Peyer's patch (tissue), 4 donors: Measurements from ENCODE around the gene CAPS. TPM values are rescaled to one million over a fixed set of nuclear protein-coding genes. Genes with fewer than 3 reads are reported as not detected.
A peak's percentile ranks its signal among the peaks of the same experiment; 100 is the strongest.
"Not testable (repeated sequence)": the region's sequence is repeated elsewhere in the genome, so short reads cannot be mapped to it uniquely, and the experiment has no call there.

Experiments
- DNase-seq, 3 donors: peaks; one replicate each; pipeline ENCODE4 v3.0.0-alpha.2; 2017 to 2019
- H3K27ac ChIP-seq, 4 donors: fragments of 200-600 bp; sonication (generic); one replicate each; pipeline ENCODE4 v1.5.1; 2016 to 2019
- H3K27me3 ChIP-seq, 2 donors: fragments of 200-600 bp; sonication (generic); one replicate each; pipeline ENCODE4 v1.5.1; 2019
- H3K36me3 ChIP-seq, 3 donors: fragments of 200-600 bp; sonication (generic); one replicate each; pipeline ENCODE4 v1.5.1; 2016 to 2019
- H3K4me1 ChIP-seq, 4 donors: fragments of 200-600 bp; sonication (generic); one replicate each; pipeline ENCODE4 v1.5.1; 2016 to 2019
- H3K4me3 ChIP-seq, 4 donors: fragments of 200-600 bp; sonication (generic); 1 replicate in 3 of 4; 2 replicates in 1 of 4; pipeline ENCODE4 v1.5.1; 2016 to 2019; ENCODE audit warnings: mild to moderate bottlenecking in 1 of 4
- H3K9me3 ChIP-seq, 4 donors: fragments of 200-600 bp; sonication (generic); one replicate each; pipeline ENCODE4 v1.5.1; 2016 to 2019; ENCODE audit warnings: mild to moderate bottlenecking in 1 of 4
- POLR2A ChIP-seq, 2 donors: fragments of 450-650 bp; IDR thresholded peaks; one replicate each; pipeline ENCODE4 v1.5.1; 2017; ENCODE audit warnings: antibody characterized with exemption in 2 of 2, mild to moderate bottlenecking in 2 of 2, moderate library complexity in 2 of 2
- total RNA-seq, 4 donors: library from RNA; depleted of rRNA; stranded (reverse); fragments of >200 nt; gene quantifications; one replicate each; pipeline ENCODE4 v1.1.0, GENCODE V29; 2016
- TF ChIP-seq, protein P1 (sequence below), 6 experiments: fragments of 450-650 bp in 4 of 6; fragments of 200-600 bp in 2 of 6; sonication (generic) in 1 of 6; IDR thresholded peaks; one replicate each; pipeline ENCODE4 v1.5.1; 2017 to 2019; ENCODE audit warnings: antibody characterized with exemption in 6 of 6, mild to moderate bottlenecking in 3 of 6, moderate library complexity in 1 of 6

CAPS gene
- total RNA-seq, 4 donors from 2014 or later, result 9.5 to 44.6 (median 24.4) TPM

- no peaks in the 10 kb centered on the region for H3K36me3 ChIP-seq
- peak overlapping the region in 1 of 4 donors; percentile 46 for H3K27ac ChIP-seq
- H3K4me1 ChIP-seq, result no peaks in the 10 kb centered on the region
- H3K9me3 ChIP-seq, result no peaks in the 10 kb centered on the region
- H3K4me3 ChIP-seq, result no peak overlapping the region
- no peaks in the 10 kb centered on the region for H3K27me3 ChIP-seq
- no peak for DNase-seq
- TF ChIP-seq POLR2A (IDR thresholded peaks at IDR 0.05), result no peak
- TF ChIP-seq, protein P1, sequence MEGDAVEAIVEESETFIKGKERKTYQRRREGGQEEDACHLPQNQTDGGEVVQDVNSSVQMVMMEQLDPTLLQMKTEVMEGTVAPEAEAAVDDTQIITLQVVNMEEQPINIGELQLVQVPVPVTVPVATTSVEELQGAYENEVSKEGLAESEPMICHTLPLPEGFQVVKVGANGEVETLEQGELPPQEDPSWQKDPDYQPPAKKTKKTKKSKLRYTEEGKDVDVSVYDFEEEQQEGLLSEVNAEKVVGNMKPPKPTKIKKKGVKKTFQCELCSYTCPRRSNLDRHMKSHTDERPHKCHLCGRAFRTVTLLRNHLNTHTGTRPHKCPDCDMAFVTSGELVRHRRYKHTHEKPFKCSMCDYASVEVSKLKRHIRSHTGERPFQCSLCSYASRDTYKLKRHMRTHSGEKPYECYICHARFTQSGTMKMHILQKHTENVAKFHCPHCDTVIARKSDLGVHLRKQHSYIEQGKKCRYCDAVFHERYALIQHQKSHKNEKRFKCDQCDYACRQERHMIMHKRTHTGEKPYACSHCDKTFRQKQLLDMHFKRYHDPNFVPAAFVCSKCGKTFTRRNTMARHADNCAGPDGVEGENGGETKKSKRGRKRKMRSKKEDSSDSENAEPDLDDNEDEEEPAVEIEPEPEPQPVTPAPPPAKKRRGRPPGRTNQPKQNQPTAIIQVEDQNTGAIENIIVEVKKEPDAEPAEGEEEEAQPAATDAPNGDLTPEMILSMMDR (IDR thresholded peaks at IDR 0.05), result no peak
These were observed 40.3 kb upstream of the CAPS start for GRCh38 chr19:5873617-5874199.

- H3K9me3 ChIP-seq, H3K27ac ChIP-seq, H3K36me3 ChIP-seq, H3K27me3 ChIP-seq, H3K4me3 ChIP-seq, DNase-seq, H3K4me1 ChIP-seq: not testable (repeated sequence)
These were observed 39.6 kb upstream of the CAPS start for GRCh38 chr19:5874496-5874895.

GRCh38 chr19:5877427-5877826 lies 36.6 kb upstream of the CAPS start:
- H3K4me3 ChIP-seq, result no peak overlapping the region
- no peak overlapping the region for H3K27ac ChIP-seq
- H3K9me3 ChIP-seq, result no peaks in the 10 kb centered on the region
- no peaks in the 10 kb centered on the region for H3K36me3 ChIP-seq
- no peak for TF ChIP-seq POLR2A (IDR thresholded peaks at IDR 0.05)
- TF ChIP-seq, protein P1 (IDR thresholded peaks at IDR 0.05), result no peak
- H3K4me1 ChIP-seq, result peaks cover 0 to 13% (median 0%) of the 10 kb centered on the region in 4 donors
- DNase-seq, result no peak
- no peaks in the 10 kb centered on the region for H3K27me3 ChIP-seq

DNA sequence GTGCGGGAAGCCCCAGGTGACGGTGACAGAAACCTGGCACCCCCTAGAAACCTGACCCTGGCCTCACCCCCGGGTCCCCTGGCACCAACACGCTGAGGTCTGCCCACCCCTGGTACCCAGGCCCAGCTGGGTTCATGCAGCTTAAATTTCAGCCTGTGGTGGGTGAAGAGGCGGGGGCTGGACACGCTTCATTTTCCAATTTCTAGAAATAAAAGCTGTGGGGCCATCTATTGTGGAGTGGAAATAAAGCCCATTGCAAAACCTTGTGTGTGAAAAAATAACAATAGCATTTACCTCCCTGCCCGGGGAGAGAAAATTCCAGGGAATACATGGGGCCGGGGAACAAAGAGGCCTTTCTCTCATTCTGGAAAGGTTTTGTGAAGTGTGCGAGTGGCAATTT lies 36.2 kb upstream of the CAPS start:
- no peaks in the 10 kb centered on the region for H3K27me3 ChIP-seq
- no peak overlapping the region for H3K4me3 ChIP-seq
- peaks cover 0 to 13% (median 0%) of the 10 kb centered on the region in 4 donors for H3K4me1 ChIP-seq
- TF ChIP-seq, protein P1 (IDR thresholded peaks at IDR 0.05), result no peak
- no peak for TF ChIP-seq POLR2A (IDR thresholded peaks at IDR 0.05)
- no peaks in the 10 kb centered on the region for H3K36me3 ChIP-seq
- no peaks in the 10 kb centered on the region for H3K9me3 ChIP-seq
- no peak for DNase-seq
- no peak overlapping the region for H3K27ac ChIP-seq

- Histone ChIP-seq H3K27me3 (no peaks in the 10 kb centered on the region), H3K36me3 (no peaks in the 10 kb centered on the region), H3K4me3 (no peak overlapping the region), H3K4me1 (peaks cover 0 to 13% (median 0%) of the 10 kb centered on the region in 4 donors), H3K27ac (peak overlapping the region in 3 of 4 donors; percentile 19 to 58 (median 42)), H3K9me3 (no peaks in the 10 kb centered on the region)
- no peak for TF ChIP-seq POLR2A (IDR thresholded peaks at IDR 0.05)
- TF ChIP-seq, protein P1 (IDR thresholded peaks at IDR 0.05), result no peak
- no peak for DNase-seq
These were observed 33.9 kb upstream of the CAPS start for GRCh38 chr19:5880196-5880595.

DNA sequence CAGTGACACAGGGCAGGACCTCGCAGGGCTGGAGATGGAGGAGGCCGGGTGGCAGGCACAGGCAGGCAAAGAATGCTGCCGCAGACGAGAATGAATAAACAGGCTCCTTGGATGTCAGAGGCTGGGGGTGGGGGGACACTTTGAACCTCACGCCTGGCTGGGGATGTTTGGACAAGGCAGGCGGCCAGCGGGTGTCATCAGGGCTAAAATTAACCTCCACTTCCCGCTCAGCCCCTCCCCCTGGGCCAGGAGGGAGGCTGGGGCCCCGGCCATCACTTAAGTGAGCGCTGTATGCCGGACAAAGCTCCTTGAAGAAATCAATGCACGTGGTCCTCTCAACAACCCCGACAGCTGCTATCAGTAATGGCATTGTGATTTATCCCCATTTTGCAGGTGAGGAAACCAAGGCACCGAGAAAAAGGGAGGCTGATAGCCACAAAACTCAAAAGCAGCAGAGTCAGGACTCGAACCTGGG lies 33.4 kb upstream of the CAPS start:
- H3K27ac ChIP-seq, result peak overlapping the region in 3 of 4 donors; percentile 19 to 58 (median 42)
- no peaks in the 10 kb centered on the region for H3K36me3 ChIP-seq
- no peak overlapping the region for H3K4me3 ChIP-seq
- H3K4me1 ChIP-seq, result peaks cover 0 to 13% (median 0%) of the 10 kb centered on the region in 4 donors
- H3K9me3 ChIP-seq, result no peaks in the 10 kb centered on the region
- no peak for TF ChIP-seq POLR2A (IDR thresholded peaks at IDR 0.05)
- TF ChIP-seq, protein P1 (IDR thresholded peaks at IDR 0.05), result no peak
- no peaks in the 10 kb centered on the region for H3K27me3 ChIP-seq
- DNase-seq, result peak in 1 of 3 donors; percentile 64
